ENCODE results near the gene VWA8. TPM values are rescaled to one million over a fixed set of nuclear protein-coding genes. Genes with fewer than 3 reads are reported as not detected.

VWA8 gene
- total and polyA plus RNA-seq, 2 of the 13 experiments (the other 11 are each of a cell fraction or from before 2014, with no cell fraction given), result 9.1 to 17.3 TPM

GRCh38 chr13:41563341-41563983 is 397.4 kb downstream of the VWA8 start (continued):
- peak; percentile 43; the same call in 1 of the 2 replicates for TF ChIP-seq ARID5B (CRISPR knock-in tag; IDR thresholded peaks at IDR 0.05)
- TF ChIP-seq FOXM1 (CRISPR knock-in tag; IDR thresholded peaks at IDR 0.05), result no peak
- TF ChIP-seq PITX1 (CRISPR knock-in tag; IDR thresholded peaks at IDR 0.05), result 0 out of 2 replicates have a peak, but pooled peaks have one; percentile 19
- TF ChIP-seq ASH2L (IDR thresholded peaks at IDR 0.05; ENCODE audit: insufficient read length, low read depth, low read length), result peak; percentile 39
- TF ChIP-seq SOX13 (IDR thresholded peaks at IDR 0.05), result peak; percentile 72
- peak in 1 of 2 experiments; percentile 83; a peak in 1 of 4 replicates for TF ChIP-seq SOX13 (CRISPR knock-in tag; conservative IDR thresholded peaks at IDR 0.05 in 1 of 2, IDR thresholded peaks at IDR 0.05 in 1 of 2)
- TF ChIP-seq ADNP (CRISPR knock-in tag; IDR thresholded peaks at IDR 0.05), result no peak
- no peak for TF ChIP-seq PCBP2 (optimal IDR thresholded peaks at IDR 0.05; ENCODE audit: low read depth, low read length, poor library complexity, severe bottlenecking)
- peak; percentile 28; the same call in 1 of the 2 replicates for TF ChIP-seq TFAP4 (IDR thresholded peaks at IDR 0.05; ENCODE audit: borderline replicate concordance, low read depth)
- TF ChIP-seq MAFK (conservative IDR thresholded peaks at IDR 0.05 in 1 of 2, IDR thresholded peaks at IDR 0.05 in 1 of 2; ENCODE audit: low read length in 2 of 2), result peak; percentile 64 to 78
